HepG2 (cell line): ENCODE data around the gene PLBD1. TPM values are rescaled to one million over a fixed set of nuclear protein-coding genes. Genes with fewer than 3 reads are reported as not detected.

Experiments
- ATAC-seq: fragments of 200-7000 bp; cut with Tn5 transposase; 3 replicates; pipeline ENCODE4 v1.9.1; 2020; ENCODE audit warnings: mild to moderate bottlenecking, moderate library complexity
- BruUV-seq: library from RNA; stranded (reverse); fragments of 400-500 nt; replicated peaks from 2 replicates; lab custom pipeline; 2021; lab: Mats Ljungman, UMichigan
- CTCF ChIA-PET: fragments of 300-600 bp; formaldehyde crosslinking; extraction: SDS; loops from one replicate; lab custom pipeline; 2021; ENCODE audit warnings: low total read pairs, inconsistent platforms, low intra/inter-chr PET ratio; lab: Yijun Ruan, JAX
- POLR2A ChIA-PET: fragments of 350-600 bp; sonication (Branson Sonifier 250); formaldehyde crosslinking; loops from one replicate; lab custom pipeline; 2020; ENCODE audit warnings: antibody characterized with exemption, inconsistent platforms; lab: Yijun Ruan, JAX
- DNase-seq: peaks from one replicate; pipeline ENCODE4 v3.0.0-alpha.2; 2015; ENCODE audit warnings: low spot score
- FAIRE-seq: peaks from 3 replicates; lab custom pipeline; 2011; peaks lifted over from hg19 to GRCh38; lab: Jason Lieb, UNC
- H2AFZ ChIP-seq: one replicate; pipeline ENCODE4 v1.6.1; 2011; ENCODE audit warnings: low read length, inconsistent platforms
- H3K27ac ChIP-seq: fragments of 300-600 bp; 3 replicates; pipeline ENCODE4 v1.8.0; 2011; ENCODE audit warnings: mixed run types, mild to moderate bottlenecking, mixed read lengths, low read length, inconsistent platforms; ENCODE audit not compliant: insufficient read depth; ENCODE audit errors: extremely low read length
- H3K27me3 ChIP-seq, 2 experiments: fragments of 200-600 bp in 1 of 2; 2 replicates in 1 of 2; 3 replicates in 1 of 2; pipeline versions ENCODE4 v1.6.0 to v1.8.0; 2011; ENCODE audit warnings: low read length in 2 of 2, mild to moderate bottlenecking in 2 of 2, moderate library complexity in 2 of 2, inconsistent platforms in 1 of 2; ENCODE audit not compliant: insufficient read depth in 2 of 2, control insufficient read depth in 1 of 2
- H3K36me3 ChIP-seq, 2 experiments: fragments of 200-600 bp in 1 of 2; replicated peaks in 1 of 2; 2 replicates in 1 of 2; 3 replicates in 1 of 2; pipeline versions ENCODE4 v1.5.1 to v1.8.0; 2011; ENCODE audit warnings: low read length in 2 of 2, inconsistent platforms in 1 of 2; ENCODE audit not compliant: insufficient read depth in 2 of 2, control insufficient read depth in 1 of 2
- H3K4me1 ChIP-seq: 2 replicates; pipeline ENCODE4 v1.5.1; 2012; ENCODE audit warnings: low read length, inconsistent platforms; ENCODE audit not compliant: insufficient read depth
- H3K4me2 ChIP-seq: 2 replicates; pipeline ENCODE4 v1.6.0; 2011; ENCODE audit warnings: low read depth, low read length, inconsistent platforms
- H3K4me3 ChIP-seq, 3 experiments: fragments of 200-600 bp in 1 of 3; sonication (generic), shearing (Covaris generic) in 1 of 3; replicated peaks in 1 of 3; 2 replicates each; pipeline ENCODE4 v1.5.1; 2011 to 2016; ENCODE audit warnings: low read length in 3 of 3, inconsistent platforms in 2 of 3, low read depth in 2 of 3, mild to moderate bottlenecking in 2 of 3, control low read depth in 1 of 3, mixed read lengths in 1 of 3; ENCODE audit not compliant: insufficient read depth in 1 of 3
- H3K79me2 ChIP-seq: one replicate; pipeline ENCODE4 v1.6.1; 2011; ENCODE audit warnings: low read length, inconsistent platforms; ENCODE audit not compliant: insufficient read depth
- H3K9ac ChIP-seq: 2 replicates; pipeline ENCODE4 v1.6.0; 2011; ENCODE audit warnings: mild to moderate bottlenecking, low read depth, low read length, inconsistent platforms; ENCODE audit not compliant: insufficient read depth
- H3K9me3 ChIP-seq: 2 replicates; pipeline ENCODE4 v1.5.1; 2012; ENCODE audit warnings: mild to moderate bottlenecking, low read length
- H4K20me1 ChIP-seq: 2 replicates; pipeline ENCODE4 v1.6.0; 2011; ENCODE audit warnings: inconsistent platforms, mild to moderate bottlenecking, low read length, moderate library complexity; ENCODE audit not compliant: insufficient read depth
- IRX3 ChIP-seq: sonication (generic); formaldehyde crosslinking; IDR thresholded peaks from 2 replicates; pipeline ENCODE4 v1.8.1; 2023; ENCODE audit warnings: mild to moderate bottlenecking, low read depth, missing genetic modification reagents, borderline replicate concordance
- RCOR2 ChIP-seq: IDR thresholded peaks from 2 replicates; pipeline ENCODE4 v1.6.1; 2016; ENCODE audit warnings: missing biosample characterization, missing genetic modification reagents
- SETDB1 ChIP-seq: sonication (generic); formaldehyde crosslinking; IDR thresholded peaks from 2 replicates; pipeline ENCODE4 v1.5.1; 2020; ENCODE audit warnings: missing genetic modification reagents, mild to moderate bottlenecking, borderline replicate concordance
- SMARCC2 ChIP-seq: fragments of 450-650 bp; IDR thresholded peaks from 2 replicates; pipeline ENCODE4 v1.6.1; 2017; ENCODE audit warnings: antibody characterized with exemption, mild to moderate bottlenecking
- TBP ChIP-seq: sonication (generic); formaldehyde crosslinking; IDR thresholded peaks from 2 replicates; pipeline ENCODE4 v1.5.0; 2020; ENCODE audit warnings: missing genetic modification reagents
- TCF12 ChIP-seq, 2 experiments: fragments of 450-650 bp in 1 of 2; sonication (generic) in 1 of 2; formaldehyde crosslinking in 1 of 2; IDR thresholded peaks; 2 replicates each; pipeline versions ENCODE4 v1.6.1 to v1.8.0; 2017 to 2022; ENCODE audit warnings: antibody characterized with exemption in 1 of 2, mild to moderate bottlenecking in 1 of 2, missing genetic modification reagents in 1 of 2, moderate library complexity in 1 of 2
- ZFP37 ChIP-seq: sonication (generic); formaldehyde crosslinking; IDR thresholded peaks from 2 replicates; pipeline ENCODE4 v1.4.0; 2020; ENCODE audit warnings: missing genetic modification reagents, borderline replicate concordance
- ZNF260 ChIP-seq: sonication (generic); formaldehyde crosslinking; IDR thresholded peaks from 2 replicates; pipeline ENCODE4 v1.4.0; 2020; ENCODE audit warnings: missing genetic modification reagents, low read depth, mild to moderate bottlenecking, borderline replicate concordance
- ZNF329 ChIP-seq: sonication (generic); formaldehyde crosslinking; IDR thresholded peaks from 2 replicates; pipeline ENCODE4 v1.9.0; 2021; ENCODE audit warnings: low read depth, mild to moderate bottlenecking, missing genetic modification reagents
- ZNF557 ChIP-seq: sonication (generic); formaldehyde crosslinking; IDR thresholded peaks from 2 replicates; pipeline ENCODE4 v1.4.0; 2020; ENCODE audit warnings: missing genetic modification reagents
- ZNF619 ChIP-seq: sonication (generic); formaldehyde crosslinking; IDR thresholded peaks from 2 replicates; pipeline ENCODE4 v1.4.0; 2020; ENCODE audit warnings: mild to moderate bottlenecking, missing genetic modification reagents
- ZNF766 ChIP-seq: sonication (generic); formaldehyde crosslinking; IDR thresholded peaks from 2 replicates; pipeline ENCODE4 v1.5.0; 2020; ENCODE audit warnings: missing genetic modification reagents, borderline replicate concordance
- WGBS: methylation state at CpG from one replicate; pipeline ENCODE4 v1.1.6; 2017; ENCODE audit warnings: low lambda C conversion rate; 5-methylcytosine and 5-hydroxymethylcytosine counted together
- in situ Hi-C: cut with HindIII; loops from 2 replicates; pipeline ENCODE4 v1.10.0; 2017; ENCODE audit warnings: low pct_unique_long_range_greater_than_20kb; ENCODE audit not compliant: extremely low pct_ligation_motif_present
- intact Hi-C: fragments of 100-400 bp; cut with micrococcal nuclease; formaldehyde crosslinking; loops from one replicate; pipeline ENCODE4 v1.10.0; 2022; ENCODE audit not compliant: unreplicated experiment
- polyA plus RNA-seq, 8 experiments: library from polyadenylated mRNA; depleted of rRNA in 3 of 8; stranded (reverse) in 7 of 8; unstranded in 1 of 8; fragments of >200 nt; fragmentation: Illumina TruSeq in 4 of 8; extraction: Trizol in 4 of 8; gene quantifications; 2 replicates each; pipeline versions ENCODE4 v1.2.1 to v1.2.3, GENCODE V29; 2011 to 2016; ENCODE audit warnings: low read depth in 4 of 8, missing spikeins in 1 of 8, mixed read lengths in 1 of 8; ENCODE audit not compliant: insufficient read depth in 1 of 8
- total RNA-seq, 5 experiments: library from RNA; depleted of rRNA; stranded (reverse); fragments of >200 nt; fragmentation: Illumina TruSeq; extraction: Trizol; gene quantifications; 2 replicates each; pipeline ENCODE4 v1.2.3, GENCODE V29; 2016; ENCODE audit warnings: low read depth in 1 of 5
- TF ChIP-seq, protein P1 (sequence below): sonication (generic); formaldehyde crosslinking; IDR thresholded peaks from 2 replicates; pipeline ENCODE4 v1.5.0; 2020; ENCODE audit warnings: missing genetic modification reagents

Gene PLBD1
- total and polyA plus RNA-seq, 2 of the 13 experiments (the other 11 are each of a cell fraction or from before 2014, with no cell fraction given), result not detected

DNA sequence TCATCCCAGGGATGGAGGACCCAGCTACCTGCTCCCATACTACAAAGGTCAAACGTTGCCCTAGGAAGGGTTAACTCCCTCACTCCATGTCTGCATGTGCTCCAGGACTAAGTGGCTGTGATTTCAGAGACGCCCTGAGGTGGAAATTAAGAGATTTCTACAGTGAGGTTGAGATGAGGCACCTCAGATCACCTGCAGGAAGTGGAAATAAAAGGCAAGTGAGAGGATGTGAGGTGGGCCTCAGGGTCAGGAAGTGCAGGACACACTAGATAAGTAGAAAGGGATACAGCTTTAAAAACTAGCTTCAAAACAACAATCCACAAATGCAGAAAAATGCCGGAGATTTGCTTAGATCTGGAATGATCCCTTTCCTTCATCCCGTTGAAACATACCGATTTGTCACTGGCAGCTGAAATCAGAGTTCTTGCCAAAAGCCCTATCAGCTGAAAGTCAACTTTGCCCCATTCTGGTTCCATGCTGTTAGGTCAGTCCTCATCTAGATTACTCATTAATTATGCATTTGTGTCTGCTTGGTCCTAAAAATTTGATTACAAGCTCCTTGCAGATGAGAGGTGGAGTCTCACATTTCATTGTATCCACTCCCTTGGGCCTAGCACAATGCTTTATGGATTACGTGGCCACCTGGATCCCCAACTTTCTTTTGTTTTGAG, 6.6 kb downstream of the PLBD1 start:
- ATAC-seq (no peak), FAIRE-seq (no peak), DNase-seq (no peak)
- ChIA-PET CTCF (no interaction called here), POLR2A (no interaction called here)
- no peaks in the 10 kb centered on the region for H3K27me3 ChIP-seq
- H3K9ac ChIP-seq, result no peak overlapping the region
- intact Hi-C loops, result no loop called here
- H3K4me1 ChIP-seq, result no peaks in the 10 kb centered on the region
- no peaks in the 10 kb centered on the region for H3K36me3 ChIP-seq
- WGBS, result 37% methylated on average over 6 of the region's 6 CpGs
- TF ChIP-seq SMARCC2, result no peak
- TF ChIP-seq RCOR2 (CRISPR knock-in tag), result no peak
- no peak for TF ChIP-seq SETDB1 (CRISPR knock-in tag)
- TF ChIP-seq, protein P1, sequence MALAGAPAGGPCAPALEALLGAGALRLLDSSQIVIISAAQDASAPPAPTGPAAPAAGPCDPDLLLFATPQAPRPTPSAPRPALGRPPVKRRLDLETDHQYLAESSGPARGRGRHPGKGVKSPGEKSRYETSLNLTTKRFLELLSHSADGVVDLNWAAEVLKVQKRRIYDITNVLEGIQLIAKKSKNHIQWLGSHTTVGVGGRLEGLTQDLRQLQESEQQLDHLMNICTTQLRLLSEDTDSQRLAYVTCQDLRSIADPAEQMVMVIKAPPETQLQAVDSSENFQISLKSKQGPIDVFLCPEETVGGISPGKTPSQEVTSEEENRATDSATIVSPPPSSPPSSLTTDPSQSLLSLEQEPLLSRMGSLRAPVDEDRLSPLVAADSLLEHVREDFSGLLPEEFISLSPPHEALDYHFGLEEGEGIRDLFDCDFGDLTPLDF (CRISPR knock-in tag), result no peak
- no peak for TF ChIP-seq TCF12 (IDR thresholded peaks at IDR 0.05)
- TF ChIP-seq TCF12 (CRISPR knock-in tag; IDR thresholded peaks at IDR 0.05), result no peak
- TF ChIP-seq ZNF766 (CRISPR knock-in tag), result no peak
- TF ChIP-seq TBP, result no peak
- no peak for TF ChIP-seq ZNF329 (CRISPR knock-in tag)
- no peak for TF ChIP-seq ZFP37
- TF ChIP-seq IRX3 (CRISPR knock-in tag), result no peak
- no peak for TF ChIP-seq ZNF557 (CRISPR knock-in tag)
- TF ChIP-seq ZNF619 (CRISPR knock-in tag), result no peak
- TF ChIP-seq ZNF260 (CRISPR knock-in tag), result no peak
- no peak overlapping the region for H3K4me3 ChIP-seq
- BruUV-seq, result no TSS peak
- no peak overlapping the region for H3K27ac ChIP-seq
- no peaks in the 10 kb centered on the region for H4K20me1 ChIP-seq
- no peak overlapping the region for H2AFZ ChIP-seq
- in situ Hi-C loops, result no loop called here
- no peaks in the 10 kb centered on the region for H3K79me2 ChIP-seq
- no peak overlapping the region for H3K4me2 ChIP-seq
- H3K9me3 ChIP-seq, result no peaks in the 10 kb centered on the region
